Stomach (tissue), 4 donors: ENCODE results near the gene VGLL3.

Experiments
- POLR2AphosphoS5 ChIP-seq, 3 donors: sonication (generic); formaldehyde crosslinking; IDR thresholded peaks; one replicate each; pipeline ENCODE4 v1.6.1; 2016; ENCODE audit warnings: antibody characterized with exemption in 3 of 3
- TF ChIP-seq, protein P1 (sequence below), 7 experiments: fragments of 450-650 bp in 4 of 7; fragments of 200-600 bp in 3 of 7; sonication (generic) in 3 of 7; IDR thresholded peaks; one replicate each; pipeline ENCODE4 v1.5.1; 2016 to 2019; ENCODE audit warnings: antibody characterized with exemption in 7 of 7, control low read depth in 2 of 7, mild to moderate bottlenecking in 1 of 7

DNA sequence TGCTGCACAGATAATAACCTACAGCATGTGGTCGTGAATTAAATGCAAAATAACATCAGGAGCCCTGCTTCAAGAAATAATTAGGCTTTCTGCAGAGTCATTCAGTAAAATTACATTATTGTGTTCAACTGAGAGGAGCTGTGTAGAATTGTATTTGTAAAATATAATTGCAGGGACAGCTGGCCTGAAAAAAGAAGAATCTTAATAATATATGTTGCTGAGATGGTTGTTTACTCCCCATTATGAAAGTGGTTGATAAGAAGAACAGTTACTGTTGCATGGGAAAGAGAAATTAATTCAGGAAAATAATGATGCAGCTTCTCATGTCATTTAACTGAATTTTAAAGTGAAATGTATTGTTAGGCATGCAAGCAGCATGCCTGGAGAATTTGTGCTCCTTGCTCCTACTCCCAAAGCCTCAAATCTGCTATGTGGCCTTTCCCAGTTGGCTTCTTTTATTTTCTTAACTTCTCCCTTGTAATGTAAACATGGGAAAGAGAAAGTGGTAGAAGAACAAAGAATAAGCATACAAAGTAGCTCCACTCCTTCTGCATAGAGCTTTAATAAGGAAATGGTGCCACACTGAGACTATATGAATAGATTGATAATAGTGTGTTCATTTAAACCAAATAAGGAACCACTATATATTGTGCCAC is 100.1 kb downstream of the VGLL3 start:
- TF ChIP-seq, protein P1, sequence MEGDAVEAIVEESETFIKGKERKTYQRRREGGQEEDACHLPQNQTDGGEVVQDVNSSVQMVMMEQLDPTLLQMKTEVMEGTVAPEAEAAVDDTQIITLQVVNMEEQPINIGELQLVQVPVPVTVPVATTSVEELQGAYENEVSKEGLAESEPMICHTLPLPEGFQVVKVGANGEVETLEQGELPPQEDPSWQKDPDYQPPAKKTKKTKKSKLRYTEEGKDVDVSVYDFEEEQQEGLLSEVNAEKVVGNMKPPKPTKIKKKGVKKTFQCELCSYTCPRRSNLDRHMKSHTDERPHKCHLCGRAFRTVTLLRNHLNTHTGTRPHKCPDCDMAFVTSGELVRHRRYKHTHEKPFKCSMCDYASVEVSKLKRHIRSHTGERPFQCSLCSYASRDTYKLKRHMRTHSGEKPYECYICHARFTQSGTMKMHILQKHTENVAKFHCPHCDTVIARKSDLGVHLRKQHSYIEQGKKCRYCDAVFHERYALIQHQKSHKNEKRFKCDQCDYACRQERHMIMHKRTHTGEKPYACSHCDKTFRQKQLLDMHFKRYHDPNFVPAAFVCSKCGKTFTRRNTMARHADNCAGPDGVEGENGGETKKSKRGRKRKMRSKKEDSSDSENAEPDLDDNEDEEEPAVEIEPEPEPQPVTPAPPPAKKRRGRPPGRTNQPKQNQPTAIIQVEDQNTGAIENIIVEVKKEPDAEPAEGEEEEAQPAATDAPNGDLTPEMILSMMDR (IDR thresholded peaks at IDR 0.05): no peak
- no peak for TF ChIP-seq POLR2AphosphoS5 (IDR thresholded peaks at IDR 0.05)
